ENCODE measurements around the gene PXDC1. TPM values are rescaled to one million over a fixed set of nuclear protein-coding genes. Genes with fewer than 3 reads are reported as not detected.

Gene PXDC1
- total RNA-seq, 1 experiment from 2014 or later: 36.2 TPM

GRCh38 chr6:3756546-3756945 is 5.0 kb upstream of the PXDC1 start:
- in situ Hi-C loops (cut with HindIII; ENCODE audit: low pct_unique_long_range_greater_than_20kb, low sequenced_read_pairs) (no loop called here), intact Hi-C loops (cut with micrococcal nuclease; ENCODE audit: unreplicated experiment) (no loop called here)
- H3K36me3 ChIP-seq (ENCODE audit: control insufficient read depth, insufficient read depth, low read length): no peaks in the 10 kb centered on the region
- no peak overlapping the region for H3K4me3 ChIP-seq (ENCODE audit: low read depth in 2 of 2, low read length in 2 of 2)
- TF ChIP-seq REST (IDR thresholded peaks at IDR 0.05; ENCODE audit: insufficient read depth in 1 of 2, low read depth in 2 of 2, low read length in 1 of 2) (no peak), TCF7L2 (IDR thresholded peaks at IDR 0.05; ENCODE audit: low read depth, low read length) (no peak), CTCF (IDR thresholded peaks at IDR 0.05) (no peak), POLR2AphosphoS5 (IDR thresholded peaks at IDR 0.05; ENCODE audit: low read depth, low read length) (no peak), SIN3A (IDR thresholded peaks at IDR 0.05; ENCODE audit: borderline replicate concordance, insufficient read depth, low read depth, low read length) (no peak)
- BruUV-seq (replicated peaks): no TSS peak
- no peak for ATAC-seq
- no peaks in the 10 kb centered on the region for H3K9me3 ChIP-seq (ENCODE audit: control insufficient read depth, insufficient read depth, low read depth, low read length)
- ChIA-PET CTCF (interaction anchor here (0.7 kb wide), 1 partner anchor 23 kb away, joined by 7 read pairs; no protein-coding TSS in a partner anchor), POLR2A (interaction anchor here (0.6 kb wide), 1 partner anchor 19 kb away, joined by 6 read pairs; no protein-coding TSS in a partner anchor)
- no peak for DNase-seq (ENCODE audit: low read depth, low spot score)
- peaks cover 4% of the 10 kb centered on the region; the same call in 1 of the 2 replicates for H3K4me1 ChIP-seq (ENCODE audit: control insufficient read depth, insufficient read depth, low read length)
- H3K27ac ChIP-seq (ENCODE audit: low read length): no peak overlapping the region
- no peaks in the 10 kb centered on the region for H3K27me3 ChIP-seq (ENCODE audit: control insufficient read depth, insufficient read depth, low read length)

DNA sequence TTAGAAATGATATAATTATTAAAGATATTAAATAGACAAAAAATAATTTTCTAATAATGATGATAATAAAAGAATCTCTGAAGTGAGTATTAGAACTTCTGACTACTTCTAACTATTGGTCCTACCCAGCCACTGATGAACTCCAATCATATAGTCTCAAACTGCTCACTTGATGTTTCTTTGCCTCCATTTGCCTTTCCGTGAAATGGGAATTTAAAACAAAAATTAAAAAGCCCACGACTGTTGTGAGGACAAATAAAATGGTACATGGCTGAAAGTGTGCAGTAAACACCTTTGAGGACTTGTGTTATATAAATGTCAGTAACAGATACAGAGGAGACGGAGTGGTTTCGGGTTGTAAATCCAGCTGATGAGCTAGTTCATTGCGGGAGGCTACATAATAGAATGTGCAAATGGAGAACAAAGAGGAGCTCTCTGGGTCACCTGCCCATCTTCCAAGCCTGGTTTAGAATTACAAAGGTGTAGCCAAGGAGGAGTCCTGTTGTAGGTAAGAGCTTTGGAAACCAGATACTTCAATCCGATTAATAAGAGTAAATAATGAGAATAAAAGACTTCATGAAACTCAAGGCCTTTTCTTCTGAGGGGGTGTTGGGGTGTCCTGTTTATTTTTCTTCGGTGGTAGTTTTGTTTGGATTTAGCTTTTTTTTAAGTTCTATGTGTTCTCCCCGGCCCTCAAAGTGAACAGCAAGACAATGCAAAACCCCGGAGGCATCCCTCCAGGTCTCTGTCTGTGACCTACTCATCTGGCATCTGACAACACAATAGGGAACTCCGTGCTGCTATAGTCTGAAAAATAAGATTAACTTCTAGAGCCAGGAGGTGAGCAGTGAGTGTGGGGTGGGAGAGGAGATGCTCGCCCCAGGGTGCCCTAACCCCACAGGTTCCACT is 4.4 kb upstream of the PXDC1 start:
- ATAC-seq (no peak), DNase-seq (ENCODE audit: low read depth, low spot score) (no peak)
- ChIA-PET POLR2A (no interaction called here), CTCF (interaction anchor here (0.7 kb wide), 1 partner anchor 24 kb away, joined by 7 read pairs; no protein-coding TSS in a partner anchor)
- Histone ChIP-seq H3K27ac (ENCODE audit: low read length) (no peak overlapping the region), H3K4me1 (ENCODE audit: control insufficient read depth, insufficient read depth, low read length) (peaks cover 4% of the 10 kb centered on the region; the same call in 1 of the 2 replicates), H3K9me3 (ENCODE audit: control insufficient read depth, insufficient read depth, low read depth, low read length) (no peaks in the 10 kb centered on the region), H3K36me3 (ENCODE audit: control insufficient read depth, insufficient read depth, low read length) (no peaks in the 10 kb centered on the region), H3K4me3 (ENCODE audit: low read depth in 2 of 2, low read length in 2 of 2) (no peak overlapping the region), H3K27me3 (ENCODE audit: control insufficient read depth, insufficient read depth, low read length) (no peaks in the 10 kb centered on the region)
- TF ChIP-seq POLR2AphosphoS5 (IDR thresholded peaks at IDR 0.05; ENCODE audit: low read depth, low read length): no peak
- no peak for TF ChIP-seq REST (IDR thresholded peaks at IDR 0.05; ENCODE audit: insufficient read depth in 1 of 2, low read depth in 2 of 2, low read length in 1 of 2)
- TF ChIP-seq SIN3A (IDR thresholded peaks at IDR 0.05; ENCODE audit: borderline replicate concordance, insufficient read depth, low read depth, low read length): no peak
- no peak for TF ChIP-seq CTCF (IDR thresholded peaks at IDR 0.05)
- TF ChIP-seq TCF7L2 (IDR thresholded peaks at IDR 0.05; ENCODE audit: low read depth, low read length): no peak
- intact Hi-C loops (cut with micrococcal nuclease; ENCODE audit: unreplicated experiment): no loop called here
- in situ Hi-C loops (cut with HindIII; ENCODE audit: low pct_unique_long_range_greater_than_20kb, low sequenced_read_pairs): no loop called here
- no TSS peak for BruUV-seq (replicated peaks)

All from Panc1 (cell line).